HG03095 (cell line): Measurements from ENCODE around the gene DGKQ.

Source experiments
- ATAC-seq: cut with Tn5 transposase; IDR thresholded peaks from one replicate; pipeline ENCODE4 v1.9.1; 2021; ENCODE audit warnings: moderate library complexity; ENCODE audit not compliant: unreplicated experiment

DGKQ gene

DNA sequence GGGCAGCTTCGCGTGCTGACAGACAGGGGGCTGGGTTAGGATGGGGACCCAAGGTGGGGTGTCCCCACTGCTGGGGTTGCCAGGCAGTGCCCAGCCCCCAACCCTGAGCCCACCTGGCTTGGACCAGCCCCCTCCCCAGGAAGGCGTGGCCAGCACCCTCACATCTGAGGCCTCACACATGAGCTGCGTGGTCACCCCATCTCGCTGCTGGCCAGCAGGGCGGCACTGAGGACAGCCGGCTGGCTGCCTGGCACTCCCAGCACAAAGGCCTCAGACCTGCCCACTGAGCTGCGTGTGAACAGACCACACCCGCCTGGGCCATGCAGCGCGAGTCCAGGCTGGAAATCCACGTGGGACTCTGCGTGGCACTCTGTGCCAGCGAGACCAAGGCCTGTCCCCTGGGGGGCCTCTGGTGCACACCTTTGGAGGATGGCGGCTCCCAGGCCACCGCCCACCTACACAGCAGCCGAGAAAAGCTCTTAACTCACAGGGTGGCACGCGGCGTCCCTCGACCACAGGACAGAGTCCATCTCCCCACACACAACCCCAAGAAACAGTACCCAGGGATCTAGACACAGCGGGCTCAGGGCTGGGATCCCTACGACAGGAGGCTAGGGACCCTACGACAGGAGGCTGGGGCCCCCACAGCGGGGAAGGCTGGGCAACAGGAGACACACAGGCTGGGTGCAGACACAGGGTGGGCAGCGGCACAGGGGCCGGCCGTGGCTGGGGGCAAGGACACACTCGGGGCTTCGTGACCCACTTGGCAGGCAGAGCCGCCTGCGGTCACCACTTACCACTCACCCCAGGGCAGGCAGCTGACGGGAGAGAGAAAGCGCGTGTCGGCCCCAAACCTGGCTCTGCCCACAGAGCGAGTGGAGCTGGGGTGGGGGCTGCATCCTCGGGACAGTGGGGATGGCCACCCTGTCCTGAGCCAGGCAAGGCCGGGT is 9.8 kb downstream of the DGKQ start:
- ATAC-seq: no peak

DNA sequence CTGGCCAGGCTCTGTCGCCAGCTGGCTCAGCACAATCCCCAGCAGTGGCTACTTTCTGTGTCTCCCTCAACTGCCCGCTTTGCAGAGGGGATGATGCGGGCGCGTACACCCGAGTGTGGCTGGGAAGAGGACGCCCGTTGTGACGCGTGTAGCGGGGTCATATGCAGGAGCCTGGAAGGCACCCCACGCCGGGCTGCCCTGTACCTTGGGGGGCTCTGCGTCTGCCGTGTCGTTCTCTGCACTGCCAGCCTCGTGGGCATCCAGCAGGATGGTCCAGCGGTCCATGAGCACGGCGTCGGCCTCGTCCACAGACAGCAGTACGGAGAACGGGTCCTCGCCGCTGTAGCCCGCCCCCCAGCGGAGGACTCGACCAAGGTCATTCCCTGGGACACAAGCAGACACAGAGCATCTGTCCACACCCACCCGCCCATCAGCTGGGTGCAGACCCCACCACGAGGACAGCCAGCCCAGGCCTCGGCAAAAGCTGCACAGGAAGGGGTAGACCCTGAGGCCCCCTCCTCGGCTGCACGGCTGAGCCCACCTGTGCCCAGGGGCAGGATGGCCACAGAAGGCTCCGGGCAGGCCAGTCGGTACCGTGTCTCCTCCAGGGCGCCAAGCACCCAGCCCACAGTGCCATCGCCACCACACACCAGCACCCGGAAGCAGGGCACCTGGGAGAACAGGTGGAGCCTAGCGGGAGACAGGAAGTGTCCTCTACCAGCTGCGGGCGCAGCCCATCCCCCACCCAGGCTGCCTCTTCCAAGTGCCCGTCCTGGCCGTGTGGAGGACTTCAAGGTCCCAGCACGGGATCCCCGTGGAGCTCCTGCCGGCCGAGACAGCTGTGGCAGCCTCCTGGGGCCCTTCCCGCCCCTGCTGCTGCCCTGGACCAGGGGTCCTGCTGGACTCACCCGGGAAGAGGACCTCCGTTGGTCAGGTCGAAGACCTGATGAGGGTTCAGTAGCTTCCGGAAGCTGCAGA is 10.8 kb downstream of the DGKQ start:
- ATAC-seq: no peak

DNA sequence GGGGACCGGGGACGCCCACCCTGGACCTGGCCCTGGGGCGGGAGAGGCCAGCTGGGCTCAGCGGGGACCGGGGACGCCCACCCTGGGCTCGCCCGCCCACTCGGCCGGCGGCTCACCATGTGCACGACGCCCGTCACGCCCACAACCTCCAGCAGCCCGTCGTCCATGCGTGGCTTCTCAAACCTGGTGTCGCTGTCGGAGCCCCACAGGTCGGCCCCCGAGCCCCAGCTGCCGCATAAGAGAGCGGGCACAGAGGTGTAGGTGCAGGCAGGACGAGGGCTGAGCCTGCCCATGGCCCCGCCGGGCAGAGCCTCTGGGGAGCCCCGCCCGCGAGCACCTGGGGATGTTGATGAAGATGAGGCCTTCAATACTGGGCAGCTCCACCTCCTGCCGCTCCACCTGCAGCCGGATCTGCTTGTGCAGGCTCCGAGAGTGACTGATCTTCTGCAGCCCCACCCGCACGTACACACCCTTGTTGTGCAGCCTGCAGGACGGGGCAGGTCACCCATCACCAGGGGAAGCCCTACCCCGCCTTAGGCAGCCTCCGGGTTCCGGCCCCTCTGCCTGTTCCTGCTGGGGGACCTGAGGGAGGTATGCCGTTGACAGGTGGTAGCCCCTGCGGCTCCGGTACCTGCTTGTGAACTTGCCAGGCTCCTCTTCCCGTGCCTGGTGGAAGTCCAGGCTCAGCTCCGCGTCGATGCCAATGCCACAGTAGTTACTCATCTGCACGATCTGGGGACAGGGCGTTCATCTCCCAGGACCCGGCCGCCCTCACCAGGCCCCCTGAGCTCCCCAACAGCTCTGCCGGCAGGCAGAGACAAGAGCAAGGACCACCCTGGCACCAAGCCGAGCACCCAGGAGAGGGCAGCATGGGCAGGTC is 11.8 kb downstream of the DGKQ start:
- ATAC-seq: no peak

DNA sequence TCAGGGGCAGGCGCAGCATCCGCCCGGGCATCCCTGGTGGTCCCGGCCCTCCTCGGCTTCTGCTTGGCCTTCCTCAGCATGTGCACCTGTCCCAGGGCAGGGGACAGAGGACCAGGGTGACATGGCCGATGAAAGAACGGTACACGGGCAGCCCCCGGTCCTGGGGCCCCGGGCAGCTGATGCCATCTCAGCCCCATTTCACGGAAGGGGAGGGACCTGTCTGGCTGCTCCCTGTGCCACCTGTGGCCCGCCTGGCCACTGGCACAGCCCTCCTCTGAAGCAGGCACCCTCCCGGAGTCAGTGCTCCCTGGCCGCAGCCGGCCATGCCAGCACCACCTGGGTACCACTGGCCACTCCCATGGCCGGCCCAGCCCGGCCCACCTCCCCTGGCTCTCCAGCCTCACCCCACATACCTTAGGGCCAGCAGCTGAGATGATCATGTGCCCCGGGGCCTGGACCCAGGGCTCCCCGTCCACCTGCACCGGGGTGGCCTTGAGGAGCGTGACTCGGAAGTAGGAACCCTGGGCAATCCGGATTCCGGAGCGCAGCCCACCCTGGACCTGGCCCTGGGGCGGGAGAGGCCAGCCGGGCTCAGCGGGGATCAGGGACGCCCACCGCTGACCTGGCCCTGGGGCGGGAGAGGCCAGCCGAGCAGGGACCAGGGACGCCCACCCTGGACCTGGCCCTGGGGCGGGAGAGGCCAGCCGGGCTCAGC is 12.6 kb downstream of the DGKQ start:
- ATAC-seq: no peak

DNA sequence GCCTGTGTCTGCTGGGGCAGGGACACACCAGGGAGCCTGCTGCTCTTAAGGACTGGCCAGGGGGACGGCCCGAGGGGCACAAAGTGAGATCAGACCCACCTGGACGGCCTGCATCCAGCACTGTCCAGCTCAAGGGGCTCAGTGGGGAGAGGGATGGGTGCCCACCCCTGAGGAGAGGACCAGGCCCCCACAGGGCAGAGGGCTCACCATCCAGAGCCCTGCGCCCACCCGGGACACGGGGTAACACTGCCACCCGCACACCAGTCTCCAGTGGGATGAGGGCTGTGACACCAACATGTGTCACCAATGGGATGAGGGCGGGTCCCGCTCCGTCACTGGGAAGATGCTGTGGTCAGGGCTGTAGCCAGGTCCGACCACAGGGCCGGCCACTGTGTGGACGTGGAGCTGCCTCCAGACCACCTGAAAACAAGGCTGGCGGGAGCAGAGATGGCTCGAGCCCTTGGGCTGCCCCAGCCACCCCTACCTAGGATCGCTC is 13.2 kb downstream of the DGKQ start:
- no peak for ATAC-seq

GRCh38 chr4:959338-960139 is 13.8 kb downstream of the DGKQ start:
- ATAC-seq: no peak

DNA sequence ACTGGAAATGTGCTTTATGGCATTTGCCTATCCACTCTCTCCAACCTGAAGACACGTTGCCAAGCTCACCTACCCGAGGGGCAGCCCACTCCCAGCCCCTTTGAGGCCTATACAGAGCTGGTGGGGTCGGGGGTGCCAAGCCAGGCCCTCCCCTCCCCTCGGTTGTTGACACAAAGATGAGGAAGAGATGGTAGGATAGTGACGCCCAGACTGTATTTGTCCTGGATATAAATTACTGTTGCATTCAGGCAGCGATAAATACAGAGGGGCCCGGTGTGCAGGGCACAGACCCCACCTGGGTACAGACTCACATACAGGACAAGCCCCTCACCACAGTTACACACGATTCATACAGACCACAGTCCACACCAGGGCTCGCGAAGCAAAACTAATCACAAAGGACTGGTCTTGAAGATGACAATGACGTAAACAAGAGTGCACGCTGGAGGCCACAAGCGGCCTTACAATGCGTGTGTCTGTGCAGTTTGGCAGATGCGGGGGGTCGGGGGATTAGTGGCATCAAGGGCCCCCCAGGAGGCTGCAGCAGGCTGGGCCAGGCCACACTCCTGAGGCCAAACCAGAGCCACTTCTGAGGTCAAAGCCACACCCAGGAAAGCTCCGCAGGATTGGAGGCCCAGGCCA is 14.6 kb downstream of the DGKQ start:
- ATAC-seq: no peak

GRCh38 chr4:958314-958665 is 15.1 kb downstream of the DGKQ start:
- ATAC-seq: no peak

GRCh38 chr4:957581-958313 is 15.6 kb downstream of the DGKQ start:
- ATAC-seq: no peak

- no peak for ATAC-seq
These were observed 16.2 kb downstream of the DGKQ start for GRCh38 chr4:957231-957580.

DNA sequence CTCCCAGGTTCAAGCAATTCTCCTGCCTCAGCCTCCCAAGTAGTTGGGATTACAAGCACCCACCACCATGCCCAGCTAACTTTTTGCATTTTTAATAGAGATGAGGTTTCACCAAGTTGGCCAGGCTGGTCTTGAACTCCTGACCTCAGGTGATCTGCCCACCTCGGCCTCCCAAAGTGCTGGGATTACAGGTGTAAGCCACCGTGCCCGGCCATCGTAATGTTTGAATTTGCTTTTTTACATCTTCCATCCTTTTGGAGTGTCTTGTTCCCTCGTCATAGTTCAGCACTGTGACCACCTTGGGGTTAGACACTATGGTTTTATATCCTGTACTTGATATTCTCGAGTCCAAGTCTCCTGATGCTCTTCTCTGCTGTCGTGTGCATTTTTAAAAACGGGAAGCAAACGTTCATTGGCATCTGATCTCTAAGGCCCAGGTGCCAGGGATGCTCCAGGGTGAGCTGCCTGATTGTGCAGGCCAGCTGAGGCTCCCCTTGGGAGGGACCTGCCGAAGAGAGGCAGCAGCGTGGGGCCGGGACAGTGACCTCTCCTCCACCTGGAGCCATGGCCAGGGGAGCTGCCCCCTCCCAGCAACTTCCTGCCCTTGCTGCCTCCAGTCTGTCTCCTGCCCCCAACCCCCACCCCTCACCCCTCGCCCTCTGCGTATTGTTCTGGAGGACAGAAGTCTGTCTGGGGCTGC is 16.7 kb downstream of the DGKQ start:
- ATAC-seq: no peak

GRCh38 chr4:955931-956381 is 17.4 kb downstream of the DGKQ start:
- no peak for ATAC-seq

- no peak for ATAC-seq
These were observed 18.0 kb downstream of the DGKQ start for GRCh38 chr4:955161-955921.

DNA sequence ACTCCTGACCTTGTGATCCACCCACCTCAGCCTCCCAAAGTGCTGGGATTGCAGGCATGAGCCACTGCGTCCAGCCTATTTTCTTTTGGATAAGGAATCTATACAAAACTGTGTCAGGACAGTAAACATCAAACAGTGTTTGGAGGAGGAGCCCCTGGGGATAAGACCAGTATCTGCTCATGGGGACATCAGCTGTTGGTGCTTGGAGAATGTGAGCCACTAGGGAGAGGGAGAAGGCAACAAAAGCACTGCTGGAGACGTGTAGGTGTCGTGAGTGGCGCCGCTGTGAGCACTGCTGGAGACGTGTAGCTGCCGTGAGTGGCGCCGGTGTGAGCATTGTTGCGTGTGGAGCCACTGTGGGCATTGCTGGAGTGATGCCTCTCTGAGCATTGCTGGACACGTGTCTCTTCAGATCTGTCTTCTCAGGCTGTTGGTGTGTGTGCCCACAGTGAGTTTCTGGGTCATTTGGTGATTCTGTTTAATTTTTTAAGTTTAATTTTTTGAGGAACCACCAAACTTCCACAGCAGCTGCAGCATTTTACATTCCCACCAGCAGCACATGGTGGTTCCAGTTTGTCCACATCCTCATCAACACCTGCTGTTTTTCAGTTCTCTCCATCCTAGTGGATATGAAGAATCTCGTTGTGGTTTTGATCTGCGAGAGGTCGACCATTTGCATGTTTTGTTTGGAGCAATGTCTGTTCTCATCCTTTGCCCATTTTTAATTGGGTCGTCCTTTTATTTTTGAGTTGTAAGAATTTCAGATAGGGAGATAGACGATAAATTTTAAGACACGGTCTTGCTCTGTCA is 19.0 kb downstream of the DGKQ start:
- ATAC-seq: no peak

GRCh38 chr4:953574-953915 is 19.8 kb downstream of the DGKQ start:
- no peak for ATAC-seq
